HFFc6 (cell line): ENCODE measurements around the gene GPR25. TPM values are rescaled to one million over a fixed set of nuclear protein-coding genes. Genes with fewer than 3 reads are reported as not detected.

Experiments
- DNase-seq: peaks from one replicate; pipeline ENCODE4 v3.0.0-alpha.2; 2018
- H3K27ac Mint-ChIP-seq: 2 replicates; pipeline ENCODE4 v1.8.0; 2020; ENCODE audit warnings: mild to moderate bottlenecking, mixed read lengths
- H3K27me3 Mint-ChIP-seq: 2 replicates; pipeline ENCODE4 v1.8.0; 2021; ENCODE audit warnings: mild to moderate bottlenecking, moderate library complexity, mixed read lengths; ENCODE audit not compliant: insufficient read depth
- H3K36me3 Mint-ChIP-seq: 2 replicates; pipeline ENCODE4 v1.8.0; 2021; ENCODE audit warnings: low read depth, mixed read lengths
- H3K4me1 Mint-ChIP-seq: 2 replicates; pipeline ENCODE4 v1.8.0; 2020; ENCODE audit warnings: low read depth, mixed read lengths
- H3K4me3 Mint-ChIP-seq: 2 replicates; pipeline ENCODE4 v1.8.0; 2020; ENCODE audit warnings: mild to moderate bottlenecking, moderate library complexity, mixed read lengths
- H3K9me3 Mint-ChIP-seq: 2 replicates; pipeline ENCODE4 v1.8.0; 2020; ENCODE audit warnings: mild to moderate bottlenecking, mixed read lengths
- total RNA-seq, 6 experiments: library from RNA; stranded (reverse); fragmentation: NEBNext Ultra II Directional; extraction: Animal tissue kit (Norgen Biotek cat#: 25700); gene quantifications; 2 replicates in 1 of 6; 3 replicates in 5 of 6; pipeline ENCODE4 v1.2.3, GENCODE V29; 2021
- TF ChIP-seq, protein P1 (sequence below): fragments of 200-600 bp; sonication (generic); IDR thresholded peaks from 2 replicates; pipeline ENCODE4 v1.5.0; 2021; ENCODE audit warnings: antibody characterized with exemption, mild to moderate bottlenecking

GPR25 gene
- total RNA-seq, 6 experiments from 2014 or later = not detected

DNA sequence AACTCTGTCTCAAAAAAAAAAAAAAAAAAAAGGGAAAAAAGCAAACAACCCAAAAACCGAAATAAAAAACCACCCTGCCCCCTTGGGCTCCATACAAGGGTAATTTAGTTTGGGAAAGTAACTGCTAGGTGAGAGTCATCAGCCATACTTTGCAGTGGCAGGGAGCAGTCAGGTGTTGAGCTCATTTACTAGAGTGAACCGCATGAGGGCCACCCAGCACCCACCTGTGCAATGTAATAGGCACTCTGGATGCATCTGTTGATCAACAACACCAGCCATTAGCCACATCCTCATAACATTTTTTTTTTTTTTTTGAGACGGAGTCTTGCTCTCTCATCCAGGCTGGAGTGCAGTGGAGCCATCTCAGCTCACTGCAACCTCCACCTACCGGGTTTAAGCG, 31.0 kb downstream of the GPR25 start:
- Mint-ChIP-seq H3K27ac (no peak overlapping the region), H3K9me3 (no peaks in the 10 kb centered on the region), H3K27me3 (peaks cover 45% of the 10 kb centered on the region), H3K4me1 (no peaks in the 10 kb centered on the region), H3K4me3 (no peak overlapping the region), H3K36me3 (no peaks in the 10 kb centered on the region)
- DNase-seq = no peak
- TF ChIP-seq, protein P1, sequence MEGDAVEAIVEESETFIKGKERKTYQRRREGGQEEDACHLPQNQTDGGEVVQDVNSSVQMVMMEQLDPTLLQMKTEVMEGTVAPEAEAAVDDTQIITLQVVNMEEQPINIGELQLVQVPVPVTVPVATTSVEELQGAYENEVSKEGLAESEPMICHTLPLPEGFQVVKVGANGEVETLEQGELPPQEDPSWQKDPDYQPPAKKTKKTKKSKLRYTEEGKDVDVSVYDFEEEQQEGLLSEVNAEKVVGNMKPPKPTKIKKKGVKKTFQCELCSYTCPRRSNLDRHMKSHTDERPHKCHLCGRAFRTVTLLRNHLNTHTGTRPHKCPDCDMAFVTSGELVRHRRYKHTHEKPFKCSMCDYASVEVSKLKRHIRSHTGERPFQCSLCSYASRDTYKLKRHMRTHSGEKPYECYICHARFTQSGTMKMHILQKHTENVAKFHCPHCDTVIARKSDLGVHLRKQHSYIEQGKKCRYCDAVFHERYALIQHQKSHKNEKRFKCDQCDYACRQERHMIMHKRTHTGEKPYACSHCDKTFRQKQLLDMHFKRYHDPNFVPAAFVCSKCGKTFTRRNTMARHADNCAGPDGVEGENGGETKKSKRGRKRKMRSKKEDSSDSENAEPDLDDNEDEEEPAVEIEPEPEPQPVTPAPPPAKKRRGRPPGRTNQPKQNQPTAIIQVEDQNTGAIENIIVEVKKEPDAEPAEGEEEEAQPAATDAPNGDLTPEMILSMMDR = no peak

DNA sequence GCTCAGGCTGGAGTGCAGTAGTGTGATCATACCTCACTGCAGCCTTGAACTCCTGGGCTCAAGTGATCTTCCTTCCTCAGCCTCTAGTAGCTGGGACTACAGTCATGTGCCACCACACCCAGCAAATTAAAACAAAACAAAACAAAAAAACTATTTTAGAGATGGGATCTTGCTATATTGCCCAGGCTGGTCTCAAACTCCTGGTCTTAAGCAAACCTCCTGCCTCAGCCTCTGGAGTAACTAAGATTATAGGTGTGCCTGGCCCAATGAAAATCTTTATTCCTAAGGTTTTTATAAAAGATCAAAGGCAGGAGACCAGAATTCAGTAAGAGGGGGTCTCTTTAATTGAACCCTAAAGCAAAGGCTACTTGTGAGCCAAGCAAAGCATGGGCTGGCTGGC, 32.0 kb downstream of the GPR25 start:
- no peak overlapping the region for H3K27ac Mint-ChIP-seq
- no peaks in the 10 kb centered on the region for H3K36me3 Mint-ChIP-seq
- no peaks in the 10 kb centered on the region for H3K4me1 Mint-ChIP-seq
- H3K4me3 Mint-ChIP-seq = no peak overlapping the region
- TF ChIP-seq, protein P1 = no peak
- no peaks in the 10 kb centered on the region for H3K9me3 Mint-ChIP-seq
- no peak for DNase-seq
- H3K27me3 Mint-ChIP-seq = peaks cover 38% of the 10 kb centered on the region

DNA sequence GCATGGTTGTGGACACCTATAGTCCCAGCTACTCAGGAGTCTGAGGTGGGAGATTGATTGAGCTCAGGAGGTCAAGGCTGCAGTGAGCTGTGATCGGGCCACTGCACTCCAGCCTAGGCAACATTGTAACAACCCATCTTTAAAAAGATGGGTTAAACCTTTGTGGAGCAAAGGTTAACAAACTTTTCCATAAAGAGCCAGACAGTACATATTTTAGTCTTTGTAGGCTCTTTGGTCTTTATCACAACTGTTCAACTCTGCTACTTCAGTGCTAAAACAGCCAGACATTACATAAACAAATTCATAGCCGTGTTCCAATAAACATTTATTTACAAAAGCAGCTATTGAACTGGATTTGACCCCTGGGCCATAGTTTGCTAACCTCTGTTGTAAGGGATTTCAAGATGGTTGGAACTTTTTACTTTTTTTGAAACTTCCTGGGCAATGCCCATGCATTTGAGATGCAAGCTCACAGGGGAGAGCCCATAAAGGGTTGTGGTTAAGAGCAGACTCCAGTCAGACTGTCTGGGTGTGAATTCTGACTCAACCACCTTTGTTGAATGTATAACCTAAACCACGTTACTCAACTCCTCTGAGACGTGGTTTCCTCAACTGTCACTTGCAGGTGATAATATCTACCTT, 32.8 kb downstream of the GPR25 start:
- no peaks in the 10 kb centered on the region for H3K36me3 Mint-ChIP-seq
- H3K27me3 Mint-ChIP-seq = peaks cover 35% of the 10 kb centered on the region
- no peak for DNase-seq
- TF ChIP-seq, protein P1 = no peak
- no peak overlapping the region for H3K27ac Mint-ChIP-seq
- H3K4me1 Mint-ChIP-seq = no peaks in the 10 kb centered on the region
- no peaks in the 10 kb centered on the region for H3K9me3 Mint-ChIP-seq
- no peak overlapping the region for H3K4me3 Mint-ChIP-seq

DNA sequence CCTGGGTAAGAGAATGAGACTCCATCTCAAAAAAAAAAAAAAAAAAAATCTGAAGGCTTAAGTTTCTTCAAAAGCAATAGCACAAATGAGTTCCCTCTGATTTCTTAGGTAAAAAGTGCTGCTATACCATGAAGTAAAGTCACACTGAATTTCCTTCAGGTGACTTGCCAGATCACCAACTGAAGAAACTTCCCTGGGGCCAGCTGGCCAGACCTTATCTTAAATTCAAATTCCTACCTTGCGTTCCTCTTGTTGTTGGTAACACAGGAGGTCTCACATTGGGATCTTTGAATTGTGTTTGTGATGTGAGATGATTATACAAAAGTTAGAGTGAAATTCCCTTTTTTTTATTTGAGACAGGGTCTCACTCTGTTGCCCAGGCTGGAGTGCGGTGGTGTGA, 33.7 kb downstream of the GPR25 start:
- H3K36me3 Mint-ChIP-seq = no peaks in the 10 kb centered on the region
- TF ChIP-seq, protein P1 = no peak

DNA sequence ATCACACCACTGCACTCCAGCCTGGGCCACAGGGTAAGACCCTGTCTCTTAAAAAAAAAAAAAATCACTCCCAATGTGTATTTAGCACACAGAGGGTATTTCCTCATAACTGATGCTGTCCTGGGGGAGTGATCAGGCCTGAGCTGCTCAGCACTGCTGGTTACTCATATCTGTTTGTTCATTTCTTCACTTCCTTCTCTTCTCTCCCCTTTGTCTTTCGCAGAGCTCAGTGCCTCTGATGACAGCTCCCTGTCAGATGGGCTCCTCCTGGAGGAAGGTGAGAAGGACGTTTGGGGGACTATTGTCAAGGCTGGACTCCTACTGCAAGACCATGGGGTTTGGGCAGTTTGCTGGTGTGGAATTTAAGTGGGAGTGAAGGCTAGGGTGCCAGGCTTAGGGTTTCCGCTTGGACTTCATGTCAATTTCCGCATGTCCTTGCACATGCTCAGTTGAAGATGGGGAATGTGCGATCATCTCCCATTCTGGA, 34.9 kb downstream of the GPR25 start:
- Mint-ChIP-seq H3K4me3 (no peak overlapping the region), H3K36me3 (no peaks in the 10 kb centered on the region), H3K4me1 (no peaks in the 10 kb centered on the region), H3K27ac (no peak overlapping the region), H3K27me3 (peaks cover 22% of the 10 kb centered on the region), H3K9me3 (no peaks in the 10 kb centered on the region)
- DNase-seq = no peak
- TF ChIP-seq, protein P1 = no peak

More for the DNA sequence above, 33.7 kb downstream of the GPR25 start:
- no peak overlapping the region for H3K4me3 Mint-ChIP-seq
- H3K27me3 Mint-ChIP-seq = peaks cover 32% of the 10 kb centered on the region
- DNase-seq = no peak
- no peak overlapping the region for H3K27ac Mint-ChIP-seq
- H3K9me3 Mint-ChIP-seq = no peaks in the 10 kb centered on the region
- no peaks in the 10 kb centered on the region for H3K4me1 Mint-ChIP-seq
